CD4-positive, alpha-beta T cell treated with Interleukin-21 for 1 hour (primary cell): ENCODE data around the gene DECR2.
"Not testable (repeated sequence)": the region's sequence is repeated elsewhere in the genome, so short reads cannot be mapped to it uniquely, and the experiment has no call there.

Source experiments
- DNase-seq: peaks from one replicate; pipeline ENCODE4 v3.0.0-alpha.2; 2020

The DECR2 gene

GRCh38 chr16:405548-406506, 4.1 kb downstream of the DECR2 start:
- no peak for DNase-seq

GRCh38 chr16:407253-407652, 5.6 kb downstream of the DECR2 start:
- DNase-seq, result no peak

- DNase-seq, result no peak
Measured at GRCh38 chr16:410516-411178, 9.0 kb downstream of the DECR2 start.

GRCh38 chr16:411576-412265, 10.0 kb downstream of the DECR2 start:
- no peak for DNase-seq

- DNase-seq, result no peak
Measured at GRCh38 chr16:414395-415169, 12.9 kb downstream of the DECR2 start.

- not testable (repeated sequence) for DNase-seq
Measured at GRCh38 chr16:415170-415498, 13.4 kb downstream of the DECR2 start.

- not testable (repeated sequence) for DNase-seq
Measured at GRCh38 chr16:422179-422578, 20.5 kb downstream of the DECR2 start.

- DNase-seq, result no peak
Measured at GRCh38 chr16:424033-424622, 22.4 kb downstream of the DECR2 start.

- no peak for DNase-seq
Measured at GRCh38 chr16:424623-425081, 23.0 kb downstream of the DECR2 start.

GRCh38 chr16:425082-425718, 23.5 kb downstream of the DECR2 start, which contains the start of gene RAB11FIP3:
TSS of gene RAB11FIP3 (plus strand) at chr16:425649. CDS start at chr16:426007, 358 bp downstream.
- DNase-seq, result peak; percentile 85

GRCh38 chr16:425740-426114, 24.0 kb downstream of the DECR2 start:
- DNase-seq, result no peak

GRCh38 chr16:426115-426905, 24.6 kb downstream of the DECR2 start:
- no peak for DNase-seq

- DNase-seq, result no peak
Measured at GRCh38 chr16:426906-427249, 25.2 kb downstream of the DECR2 start.

GRCh38 chr16:427250-427649, 25.6 kb downstream of the DECR2 start:
- DNase-seq, result no peak

GRCh38 chr16:430904-431303, 29.2 kb downstream of the DECR2 start:
- no peak for DNase-seq

GRCh38 chr16:440627-441026, 38.9 kb downstream of the DECR2 start:
- no peak for DNase-seq

GRCh38 chr16:441447-441846, 39.8 kb downstream of the DECR2 start:
- DNase-seq, result no peak

- DNase-seq, result no peak
Measured at GRCh38 chr16:442976-443375, 41.3 kb downstream of the DECR2 start.

- no peak for DNase-seq
Measured at GRCh38 chr16:444027-444426, 42.3 kb downstream of the DECR2 start.

- DNase-seq, result no peak
Measured at GRCh38 chr16:445566-445965, 43.9 kb downstream of the DECR2 start.

- no peak for DNase-seq
Measured at GRCh38 chr16:450385-450784, 48.7 kb downstream of the DECR2 start.
